Amniotic epithelial cell (primary cell): ENCODE results near the gene DUOX2.

Experiments
- DNase-seq: peaks from one replicate; pipeline ENCODE4 v3.0.0-alpha.2; 2010; ENCODE audit warnings: low read depth

The DUOX2 gene

GRCh38 chr15:45114076-45114750, at the start of gene DUOX2, which contains the start of gene DUOXA2:
TSS of gene DUOX2 (minus strand) at chr15:45114172. CDS start at chr15:45113411, 761 bp downstream.
TSS of gene DUOXA2 (plus strand) at chr15:45114326. CDS start at chr15:45114606, 280 bp downstream.
- DNase-seq, result no peak

DNA sequence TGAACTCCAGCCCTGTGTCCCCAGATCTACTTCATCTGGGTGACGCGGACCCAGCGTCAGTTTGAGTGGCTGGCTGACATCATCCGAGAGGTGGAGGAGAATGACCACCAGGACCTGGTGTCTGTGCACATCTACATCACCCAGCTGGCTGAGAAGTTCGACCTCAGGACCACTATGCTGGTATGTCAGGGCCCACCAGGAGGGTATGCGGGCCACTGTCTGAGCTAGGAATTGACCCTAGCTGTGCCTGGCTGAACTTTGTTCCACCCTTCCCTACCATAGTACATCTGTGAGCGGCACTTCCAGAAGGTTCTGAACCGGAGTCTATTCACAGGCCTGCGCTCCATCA, 49.5 kb upstream of the DUOX2 start:
- no peak for DNase-seq

DNA sequence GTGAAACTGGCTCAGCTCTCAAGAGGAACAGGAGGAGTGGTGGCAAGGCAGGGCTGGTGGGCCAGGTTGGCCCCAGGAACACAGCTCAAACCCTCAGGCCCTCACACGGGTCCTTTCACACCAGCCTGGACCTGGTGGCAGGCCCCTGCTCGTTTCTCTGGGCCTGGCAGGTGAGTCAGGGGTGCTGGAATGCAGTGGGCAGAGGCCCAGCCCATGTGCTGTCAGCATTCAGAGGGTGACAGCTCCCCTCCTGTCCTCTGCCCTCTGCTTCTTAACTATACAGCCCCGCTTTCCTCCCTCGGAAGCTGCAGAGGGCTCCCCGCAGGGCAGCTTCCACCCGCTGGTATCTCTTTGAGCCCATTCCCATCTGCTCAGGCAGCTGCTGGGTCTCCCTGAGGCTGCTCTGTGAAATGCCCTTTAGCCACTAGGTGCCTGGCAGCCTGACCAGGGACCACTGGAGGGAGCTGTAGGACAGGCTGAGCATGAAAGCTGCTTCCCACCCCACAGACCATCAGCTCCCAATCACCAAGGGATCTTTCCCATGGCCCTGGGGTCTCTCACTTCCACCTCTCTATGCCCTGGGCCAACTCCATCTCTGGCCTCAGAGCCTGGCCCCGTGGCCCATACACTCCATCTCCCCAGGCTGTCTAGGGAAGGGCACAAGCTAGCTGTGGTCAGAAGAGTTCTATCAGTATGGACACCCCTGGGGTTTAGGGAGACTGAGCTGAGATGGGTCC, 49.0 kb upstream of the DUOX2 start:
- peak; percentile 74 for DNase-seq

- no peak for DNase-seq
Observed at GRCh38 chr15:45161666-45162065, 47.7 kb upstream of the DUOX2 start.

- peak; percentile 87 for DNase-seq
Observed at GRCh38 chr15:45157974-45158373, 44.0 kb upstream of the DUOX2 start.

DNA sequence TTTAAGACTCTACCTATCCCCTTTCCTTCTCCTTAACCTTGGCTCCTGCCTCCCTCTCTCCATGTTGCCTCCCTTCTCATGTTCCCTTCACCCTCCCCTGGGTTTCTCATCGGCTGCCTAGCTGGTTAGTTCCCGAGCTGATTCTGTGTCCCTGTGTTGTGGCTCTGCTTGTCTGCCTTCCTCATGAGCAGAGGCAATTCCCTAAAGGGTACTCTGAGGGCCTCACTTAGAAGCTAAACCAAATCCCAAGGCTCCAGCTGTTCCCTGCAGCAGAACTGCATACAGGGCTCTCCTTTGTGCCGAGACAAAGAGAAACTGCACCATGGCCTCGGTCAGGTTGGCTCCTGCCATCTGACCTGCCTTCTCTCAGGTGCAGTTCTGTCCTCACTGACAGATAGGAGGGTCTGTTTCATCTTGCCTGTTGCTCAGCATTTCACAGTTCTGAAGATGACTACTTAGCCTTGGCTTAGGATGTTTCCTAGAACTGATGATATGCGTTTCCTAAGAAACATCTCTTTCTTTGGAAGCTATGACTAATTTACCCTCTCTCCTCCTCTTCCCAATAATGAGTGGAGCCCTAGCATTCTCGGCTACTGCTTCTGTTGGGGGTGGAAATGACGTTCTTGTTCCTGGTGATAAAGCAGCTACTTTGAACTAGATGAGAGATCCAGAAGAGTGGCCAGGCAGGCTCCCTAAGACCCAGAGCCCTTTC, 42.9 kb upstream of the DUOX2 start:
- peak; percentile 86 for DNase-seq

GRCh38 chr15:45155739-45156138, 41.8 kb upstream of the DUOX2 start:
- DNase-seq, result no peak

DNA sequence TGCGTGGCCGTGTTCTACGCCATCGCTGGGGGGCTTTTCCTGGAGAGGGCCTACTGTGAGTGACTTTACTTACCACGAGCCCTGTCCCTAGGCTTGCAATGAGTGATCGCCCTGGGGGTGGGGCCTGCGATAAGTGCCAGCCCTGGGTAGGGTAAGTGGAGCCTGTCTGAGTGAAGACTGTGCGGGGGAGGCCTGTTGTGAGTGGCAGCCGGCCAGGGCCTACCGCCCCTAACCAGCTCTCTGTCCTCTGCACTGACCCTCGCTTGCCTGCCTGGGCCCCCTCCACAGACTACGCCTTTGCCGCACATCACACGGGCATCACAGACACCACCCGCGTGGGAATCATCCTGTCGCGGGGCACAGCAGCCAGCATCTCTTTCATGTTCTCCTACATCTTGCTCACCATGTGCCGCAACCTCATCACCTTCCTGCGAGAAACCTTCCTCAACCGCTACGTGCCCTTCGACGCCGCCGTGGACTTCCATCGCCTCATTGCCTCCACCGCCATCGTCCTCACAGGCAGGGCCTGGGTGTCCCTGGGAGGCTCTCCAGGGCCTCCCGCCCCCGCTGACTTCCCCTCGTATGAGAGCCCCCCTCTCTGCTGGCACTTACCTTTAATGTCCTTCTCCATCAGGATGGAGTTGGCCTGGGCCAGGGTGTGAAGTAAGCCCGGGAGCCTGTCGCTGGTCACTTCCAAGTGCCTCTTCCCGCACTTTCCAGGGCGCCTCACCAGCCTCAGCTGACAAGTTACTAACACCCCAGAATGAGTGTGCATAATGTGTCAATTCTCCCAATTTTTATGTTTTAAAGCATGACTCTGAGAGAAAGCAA, 38.2 kb upstream of the DUOX2 start:
- DNase-seq, result no peak

- DNase-seq, result no peak
Observed at GRCh38 chr15:45150997-45151396, 37.0 kb upstream of the DUOX2 start.

GRCh38 chr15:45150481-45150880, 36.5 kb upstream of the DUOX2 start:
- no peak for DNase-seq

DNA sequence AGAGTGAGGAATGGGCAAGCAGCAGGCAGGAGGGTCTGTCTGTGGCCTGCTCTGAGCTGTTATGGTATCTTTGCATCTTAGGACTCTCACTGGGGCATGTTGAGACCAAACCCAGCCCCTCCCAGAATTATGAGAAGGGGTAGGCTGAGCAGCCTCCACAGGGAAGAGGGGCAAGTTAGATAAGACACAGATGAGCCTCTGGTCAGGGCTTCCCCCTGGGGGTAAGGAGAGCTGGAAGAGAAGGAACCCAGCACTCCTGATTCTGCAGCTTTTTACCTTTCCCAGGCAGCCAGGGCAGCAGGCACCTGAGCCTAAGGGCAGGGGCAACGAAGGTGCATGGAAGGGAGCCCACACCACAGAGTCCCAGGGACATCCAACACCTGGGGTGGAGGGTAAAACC, 35.1 kb upstream of the DUOX2 start:
- no peak for DNase-seq

DNA sequence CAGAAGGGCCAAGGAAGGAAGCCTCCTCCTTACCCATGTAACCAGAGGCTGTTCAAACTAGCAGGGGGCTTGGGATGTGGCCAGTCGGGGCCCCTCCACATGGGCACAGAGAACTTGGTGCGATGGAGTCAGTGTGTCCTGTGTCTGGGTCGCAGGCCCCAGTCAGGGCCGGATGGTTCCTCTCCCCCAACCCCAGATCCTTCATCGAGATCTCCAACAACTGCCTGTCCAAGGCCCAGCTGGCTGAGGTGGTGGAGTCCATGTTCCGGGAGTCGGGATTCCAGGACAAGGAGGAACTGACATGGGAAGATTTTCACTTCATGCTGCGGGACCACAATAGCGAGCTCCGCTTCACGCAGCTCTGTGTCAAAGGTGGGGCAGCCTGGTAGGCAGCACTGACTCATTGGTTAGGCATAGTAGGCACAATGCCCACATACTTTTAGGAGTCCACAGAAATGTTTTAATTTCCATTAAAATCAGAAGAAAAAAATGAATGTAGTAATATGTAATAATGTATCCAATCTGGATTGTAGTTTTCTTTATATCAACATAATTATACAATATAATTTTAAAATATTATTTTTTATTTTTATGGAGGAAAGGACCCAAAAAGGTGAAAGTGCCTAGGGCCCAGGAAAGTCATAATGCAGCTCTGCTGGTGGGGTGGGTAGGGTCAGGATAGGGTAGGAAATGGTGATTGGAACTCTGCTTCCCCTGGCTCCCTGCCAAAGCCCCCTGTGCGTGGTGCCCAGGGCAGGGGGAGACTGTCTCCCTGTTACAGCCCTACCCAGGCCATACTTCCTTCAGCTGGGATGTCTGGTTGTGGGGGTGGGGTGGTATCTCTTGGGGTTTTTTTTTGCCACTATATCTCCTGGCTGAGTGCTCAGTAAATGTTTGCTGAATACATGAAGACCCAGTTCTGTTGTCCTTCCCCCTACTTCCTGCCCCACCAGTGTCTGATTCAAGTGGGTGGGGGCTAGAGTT, 34.4 kb upstream of the DUOX2 start:
- DNase-seq, result no peak

GRCh38 chr15:45147606-45148005, 33.6 kb upstream of the DUOX2 start:
- no peak for DNase-seq

DNA sequence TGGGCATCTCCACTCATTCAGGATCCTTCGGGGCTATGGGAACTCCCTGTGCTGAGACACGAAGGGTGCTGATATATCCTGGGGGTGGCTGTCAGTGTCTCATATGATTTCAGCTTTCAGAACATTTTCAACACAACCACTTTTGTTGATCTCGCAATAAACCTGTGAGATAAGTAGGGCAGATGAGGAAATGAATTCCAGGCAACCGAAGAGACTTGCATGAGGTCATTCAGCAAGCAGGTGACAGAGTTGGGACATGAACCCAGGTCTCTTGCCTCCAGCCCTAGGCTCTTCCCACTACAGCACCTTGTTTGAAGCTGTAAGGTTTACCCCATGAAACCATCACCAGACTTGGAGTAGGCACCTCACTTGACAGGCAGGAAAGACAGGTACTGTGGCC, 32.4 kb upstream of the DUOX2 start:
- peak; percentile 73 for DNase-seq

GRCh38 chr15:45144775-45145174, 30.8 kb upstream of the DUOX2 start:
- no peak for DNase-seq

- no peak for DNase-seq
Observed at GRCh38 chr15:45143946-45144345, 30.0 kb upstream of the DUOX2 start.

- DNase-seq, result no peak
Observed at GRCh38 chr15:45143056-45143455, 29.1 kb upstream of the DUOX2 start.

- DNase-seq, result no peak
Observed at GRCh38 chr15:45141386-45141785, 27.4 kb upstream of the DUOX2 start.

DNA sequence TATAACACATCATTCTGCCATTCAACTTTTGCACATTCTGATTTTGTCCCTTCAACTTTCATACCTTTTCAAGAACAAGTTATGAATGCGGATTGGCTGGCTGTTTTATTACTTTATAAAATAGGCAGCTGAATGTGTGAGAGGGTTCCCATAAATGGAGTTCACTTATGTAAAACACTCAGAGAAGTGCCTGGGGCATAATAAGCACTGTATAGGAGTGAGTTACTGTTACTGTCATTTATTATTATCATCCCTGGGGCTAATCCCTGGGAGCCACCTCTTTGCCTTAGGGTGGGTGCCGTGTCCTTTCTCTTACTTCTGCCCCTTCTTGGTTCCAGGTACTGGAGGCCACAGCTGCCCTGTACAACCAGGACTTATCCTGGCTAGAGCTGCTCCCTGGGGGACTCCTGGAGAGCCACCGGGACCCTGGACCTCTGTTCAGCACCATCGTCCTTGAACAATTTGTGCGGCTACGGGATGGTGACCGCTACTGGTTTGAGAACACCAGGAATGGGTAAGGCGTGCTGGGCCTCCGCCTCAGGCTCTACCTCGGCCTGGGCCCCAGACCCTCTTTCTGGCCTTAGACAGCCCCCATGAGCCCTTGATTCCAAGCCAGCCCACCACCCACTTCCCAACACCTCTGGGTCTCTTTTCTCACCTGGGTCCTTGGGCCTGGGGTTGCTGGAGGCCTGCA, 26.7 kb upstream of the DUOX2 start:
- no peak for DNase-seq

- DNase-seq, result no peak
Observed at GRCh38 chr15:45139770-45140169, 25.8 kb upstream of the DUOX2 start.
